ENCODE results near the gene PIK3R1. TPM values are rescaled to one million over a fixed set of nuclear protein-coding genes. Genes with fewer than 3 reads are reported as not detected.

The PIK3R1 gene
- total RNA-seq, 1 experiment from 2014 or later, result 11.3 TPM

- Histone ChIP-seq H3T11ph (ENCODE audit: low read length) (no peak overlapping the region), H3K4me1 (ENCODE audit: insufficient read depth, low read length) (no peaks in the 10 kb centered on the region; the same call in 1 of the 2 replicates)
Measured at GRCh38 chr5:68342693-68343092, 127.1 kb downstream of the PIK3R1 start.

More at GRCh38 chr5:68342693-68343092, 127.1 kb downstream of the PIK3R1 start:
- no peaks in the 10 kb centered on the region for H4K20me1 ChIP-seq (ENCODE audit: control insufficient read depth, insufficient read depth, insufficient read length)
- no peaks in the 10 kb centered on the region for H3K27me3 ChIP-seq (ENCODE audit: insufficient read depth, low read length)
- TF ChIP-seq CTCF (conservative IDR thresholded peaks at IDR 0.05), result no peak
- no peak overlapping the region for H3K27ac ChIP-seq (ENCODE audit: insufficient read length, low read depth, low read length)
- H4K8ac ChIP-seq (replicated peaks; ENCODE audit: insufficient read length, low read depth, low read length), result no peak overlapping the region
- Mint-ChIP-seq H3K27me3 (ENCODE audit: low read depth) (no peaks in the 10 kb centered on the region), H3K36me3 (ENCODE audit: insufficient read depth in 1 of 3, low read depth in 3 of 3) (peaks cover 0 to 2% (median 0%) of the 10 kb centered on the region in 3 experiments; a peak in 3 of 7 replicates), H3K4me1 (peaks cover 5 to 6% of the 10 kb centered on the region in 2 experiments; a peak in 2 of 4 replicates), H3K4me3 (no peak overlapping the region), H3K27ac (no peak overlapping the region), H3K9me3 (peaks cover 0 to 1% of the 10 kb centered on the region in 2 experiments; a peak in 1 of 5 replicates)
- H3K79me1 ChIP-seq (ENCODE audit: insufficient read depth, low read depth, low read length, poor library complexity, severe bottlenecking), result no peaks in the 10 kb centered on the region
- no peaks in the 10 kb centered on the region for H3K9me3 ChIP-seq (ENCODE audit: control insufficient read depth, low read depth, low read length)
- H3K4me2 ChIP-seq (ENCODE audit: insufficient read depth, insufficient read length, low read length), result no peak overlapping the region
- DNase-seq, result no peak
- no CpG with 5 or more reads among the region's 1 CpG for WGBS (ENCODE audit: extremely low coverage, insufficient read length, low lambda C conversion rate)
- H3K23ac ChIP-seq (ENCODE audit: insufficient read length, low read depth, low read length), result no peak overlapping the region
- H2BK15ac ChIP-seq (ENCODE audit: low read depth, low read length), result no peak overlapping the region
- no peak overlapping the region for H2BK120ac ChIP-seq (ENCODE audit: low read depth, low read length, poor library complexity, severe bottlenecking)
- H2BK5ac ChIP-seq (ENCODE audit: insufficient read length, low read length), result no peak overlapping the region
- H4K91ac ChIP-seq (ENCODE audit: insufficient read length, low read depth, low read length), result no peak overlapping the region
- no peak overlapping the region for H3K9ac ChIP-seq (ENCODE audit: extremely low read depth, insufficient read length, low read length)
- H4K5ac ChIP-seq (ENCODE audit: insufficient read length, low read depth, low read length), result no peak overlapping the region
- H2AK5ac ChIP-seq (ENCODE audit: insufficient read length, low read length), result no peak overlapping the region
- no peak overlapping the region for H2AFZ ChIP-seq (ENCODE audit: low read length)
- no peak overlapping the region for H2BK12ac ChIP-seq (ENCODE audit: insufficient read length, low read depth, low read length)
- no peak overlapping the region for H3K4ac ChIP-seq (ENCODE audit: low read depth, low read length)
- H3K23me2 ChIP-seq (ENCODE audit: insufficient read length, low read depth, low read length, poor library complexity, severe bottlenecking), result no peaks in the 10 kb centered on the region
- no peak overlapping the region for H3K14ac ChIP-seq (ENCODE audit: insufficient read depth, low read length)
- H3K18ac ChIP-seq (ENCODE audit: insufficient read length, low read depth, low read length), result no peak overlapping the region
- no peak overlapping the region for H3K56ac ChIP-seq (ENCODE audit: insufficient read length, low read depth, low read length)
- H2BK20ac ChIP-seq (ENCODE audit: low read depth, low read length, poor library complexity, severe bottlenecking), result no peak overlapping the region
- no peaks in the 10 kb centered on the region for H3K79me2 ChIP-seq (ENCODE audit: insufficient read depth, low read length)

Data from H9 (cell line).